IPS DF 6.9 (cell line): ENCODE data around the gene PRR5.

Experiments used
- DNase-seq: peaks from one replicate; pipeline ENCODE4 v3.0.0-alpha.2; 2013; ENCODE audit warnings: low read depth, low spot score
- H3K27ac ChIP-seq: one replicate; pipeline ENCODE4 v1.5.1; 2013; ENCODE audit warnings: low read length, control low read depth
- H3K27me3 ChIP-seq: 2 replicates; pipeline ENCODE4 v1.6.1; 2013; ENCODE audit warnings: mild to moderate bottlenecking, low read length; ENCODE audit not compliant: control insufficient read depth, insufficient read depth
- H3K36me3 ChIP-seq: 2 replicates; pipeline ENCODE4 v1.6.1; 2013; ENCODE audit warnings: low read length; ENCODE audit not compliant: control insufficient read depth, insufficient read depth
- H3K4me1 ChIP-seq: 2 replicates; pipeline ENCODE4 v1.6.1; 2013; ENCODE audit warnings: low read length; ENCODE audit not compliant: control insufficient read depth, insufficient read depth
- H3K4me3 ChIP-seq: 2 replicates; pipeline ENCODE4 v1.5.1; 2013; ENCODE audit warnings: mild to moderate bottlenecking, low read length
- H3K9me3 ChIP-seq: 2 replicates; pipeline ENCODE4 v1.6.1; 2013; ENCODE audit warnings: low read length, inconsistent platforms; ENCODE audit not compliant: control insufficient read depth, insufficient read depth
- WGBS: extraction: QIAGEN DNeasy Blood & Tissue Kit; methylation state at CpG from one replicate; pipeline ENCODE4 v1.1.7; 2013; ENCODE audit warnings: mixed read lengths, missing lambda C conversion rate; ENCODE audit not compliant: insufficient read length, insufficient coverage; 5-methylcytosine and 5-hydroxymethylcytosine counted together

PRR5 gene

GRCh38 chr22:44718418-44718817 lies 16.4 kb downstream of the PRR5 start:
- H3K4me3 ChIP-seq: no peak overlapping the region
- H3K9me3 ChIP-seq: no peaks in the 10 kb centered on the region
- no peaks in the 10 kb centered on the region for H3K4me1 ChIP-seq
- no peaks in the 10 kb centered on the region for H3K27me3 ChIP-seq
- no peak for DNase-seq
- no peaks in the 10 kb centered on the region for H3K36me3 ChIP-seq
- no CpG with 5 or more reads among the region's 3 CpGs for WGBS
- no peak overlapping the region for H3K27ac ChIP-seq

GRCh38 chr22:44719586-44720368 lies 17.8 kb downstream of the PRR5 start:
- DNase-seq: no peak
- Histone ChIP-seq H3K9me3 (no peaks in the 10 kb centered on the region), H3K36me3 (no peaks in the 10 kb centered on the region), H3K27me3 (no peaks in the 10 kb centered on the region), H3K27ac (no peak overlapping the region), H3K4me1 (no peaks in the 10 kb centered on the region), H3K4me3 (no peak overlapping the region)
- no CpG with 5 or more reads among the region's 13 CpGs for WGBS

- no peak overlapping the region for H3K27ac ChIP-seq
- no CpG with 5 or more reads among the region's 7 CpGs for WGBS
- no peaks in the 10 kb centered on the region for H3K27me3 ChIP-seq
- no peak for DNase-seq
- H3K4me3 ChIP-seq: no peak overlapping the region
- no peaks in the 10 kb centered on the region for H3K9me3 ChIP-seq
- H3K4me1 ChIP-seq: no peaks in the 10 kb centered on the region
- no peaks in the 10 kb centered on the region for H3K36me3 ChIP-seq
These were observed 19.2 kb downstream of the PRR5 start for GRCh38 chr22:44721213-44721612.

GRCh38 chr22:44722611-44723010 lies 20.6 kb downstream of the PRR5 start:
- Histone ChIP-seq H3K4me3 (no peak overlapping the region), H3K36me3 (no peaks in the 10 kb centered on the region), H3K9me3 (no peaks in the 10 kb centered on the region), H3K27ac (no peak overlapping the region), H3K27me3 (no peaks in the 10 kb centered on the region), H3K4me1 (no peaks in the 10 kb centered on the region)
- no peak for DNase-seq
- no CpG with 5 or more reads among the region's 2 CpGs for WGBS

GRCh38 chr22:44723801-44724200 lies 21.8 kb downstream of the PRR5 start:
- H3K9me3 ChIP-seq: no peaks in the 10 kb centered on the region
- H3K4me3 ChIP-seq: no peak overlapping the region
- no peak for DNase-seq
- no CpG with 5 or more reads among the region's 2 CpGs for WGBS
- no peak overlapping the region for H3K27ac ChIP-seq
- H3K4me1 ChIP-seq: no peaks in the 10 kb centered on the region
- no peaks in the 10 kb centered on the region for H3K27me3 ChIP-seq
- no peaks in the 10 kb centered on the region for H3K36me3 ChIP-seq

GRCh38 chr22:44724416-44724815 lies 22.4 kb downstream of the PRR5 start:
- DNase-seq: no peak
- no peaks in the 10 kb centered on the region for H3K4me1 ChIP-seq
- H3K9me3 ChIP-seq: no peaks in the 10 kb centered on the region
- no peaks in the 10 kb centered on the region for H3K36me3 ChIP-seq
- H3K27me3 ChIP-seq: no peaks in the 10 kb centered on the region
- WGBS: no CpG with 5 or more reads among the region's 6 CpGs
- H3K4me3 ChIP-seq: no peak overlapping the region
- no peak overlapping the region for H3K27ac ChIP-seq

- no peak overlapping the region for H3K27ac ChIP-seq
- no peak overlapping the region for H3K4me3 ChIP-seq
- no peak for DNase-seq
- no peaks in the 10 kb centered on the region for H3K36me3 ChIP-seq
- H3K27me3 ChIP-seq: no peaks in the 10 kb centered on the region
- no CpG with 5 or more reads among the region's 8 CpGs for WGBS
- no peaks in the 10 kb centered on the region for H3K9me3 ChIP-seq
- no peaks in the 10 kb centered on the region for H3K4me1 ChIP-seq
These were observed 22.9 kb downstream of the PRR5 start for GRCh38 chr22:44724859-44725258.

GRCh38 chr22:44726439-44726838 lies 24.4 kb downstream of the PRR5 start:
- WGBS: no CpG with 5 or more reads among the region's 11 CpGs
- Histone ChIP-seq H3K9me3 (no peaks in the 10 kb centered on the region), H3K36me3 (no peaks in the 10 kb centered on the region), H3K27ac (no peak overlapping the region), H3K4me3 (no peak overlapping the region), H3K4me1 (no peaks in the 10 kb centered on the region), H3K27me3 (no peaks in the 10 kb centered on the region)
- no peak for DNase-seq

- Histone ChIP-seq H3K9me3 (no peaks in the 10 kb centered on the region), H3K4me3 (no peak overlapping the region), H3K4me1 (no peaks in the 10 kb centered on the region), H3K27me3 (no peaks in the 10 kb centered on the region), H3K27ac (no peak overlapping the region), H3K36me3 (no peaks in the 10 kb centered on the region)
- WGBS: no CpG with 5 or more reads among the region's 21 CpGs
- DNase-seq: no peak
These were observed 25.1 kb downstream of the PRR5 start for GRCh38 chr22:44727148-44727547.

GRCh38 chr22:44727709-44728108 lies 25.7 kb downstream of the PRR5 start:
- H3K27me3 ChIP-seq: no peaks in the 10 kb centered on the region
- no peak overlapping the region for H3K4me3 ChIP-seq
- H3K9me3 ChIP-seq: no peaks in the 10 kb centered on the region
- WGBS: no CpG with 5 or more reads among the region's 13 CpGs
- DNase-seq: no peak
- no peaks in the 10 kb centered on the region for H3K36me3 ChIP-seq
- H3K27ac ChIP-seq: no peak overlapping the region
- H3K4me1 ChIP-seq: peaks cover 2% of the 10 kb centered on the region; the same call in 1 of the 2 replicates

GRCh38 chr22:44728761-44729324 lies 26.8 kb downstream of the PRR5 start:
- H3K4me3 ChIP-seq: no peak overlapping the region
- H3K27ac ChIP-seq: no peak overlapping the region
- no peaks in the 10 kb centered on the region for H3K9me3 ChIP-seq
- H3K36me3 ChIP-seq: no peaks in the 10 kb centered on the region
- H3K27me3 ChIP-seq: no peaks in the 10 kb centered on the region
- H3K4me1 ChIP-seq: peaks cover 2% of the 10 kb centered on the region; the same call in 1 of the 2 replicates
- no CpG with 5 or more reads among the region's 21 CpGs for WGBS
- no peak for DNase-seq
